GM12878 (cell line): ENCODE data around the gene BRWD1. TPM values are rescaled to one million over a fixed set of nuclear protein-coding genes. Genes with fewer than 3 reads are reported as not detected.

ENCODE experiments used
- ATAC-seq: fragments of 200-7000 bp; cut with Tn5 transposase; 3 replicates; pipeline ENCODE4 v1.9.1; 2020; ENCODE audit warnings: mild to moderate bottlenecking, moderate library complexity
- BruUV-seq: library from RNA; stranded (reverse); fragments of 400-500 nt; replicated peaks from 2 replicates; lab custom pipeline; 2021; lab: Mats Ljungman, UMichigan
- CTCF ChIA-PET: fragments of 300-600 bp; sonication (Branson Sonifier 250); formaldehyde crosslinking; extraction: SDS; loops from one replicate; lab custom pipeline; 2021; ENCODE audit warnings: inconsistent platforms; lab: Yijun Ruan, JAX
- POLR2A ChIA-PET: fragments of 350-600 bp; formaldehyde crosslinking; extraction: SDS; loops from one replicate; lab custom pipeline; 2021; ENCODE audit warnings: inconsistent platforms; lab: Charles Lee
- RAD21 ChIA-PET: fragments of 300-600 bp; sonication (Branson Sonifier 250); formaldehyde crosslinking; loops from one replicate; lab custom pipeline; 2023; ENCODE audit warnings: antibody characterized with exemption; ENCODE audit not compliant: unreplicated experiment; lab: Charles Lee
- SMC1A ChIA-PET: fragments of 300-600 bp; sonication (Branson Sonifier 250); formaldehyde crosslinking; loops from one replicate; lab custom pipeline; 2023; ENCODE audit not compliant: unreplicated experiment, uncharacterized antibody; lab: Charles Lee
- DNase-seq: peaks from one replicate; pipeline ENCODE4 v3.0.0-alpha.2; 2011; ENCODE audit warnings: low read depth, low spot score
- FAIRE-seq: peaks from 3 replicates; lab custom pipeline; 2011; peaks lifted over from hg19 to GRCh38; lab: Jason Lieb, UNC
- H2AFZ ChIP-seq: 2 replicates; pipeline ENCODE4 v1.6.0; 2011; ENCODE audit warnings: low read depth, low read length, control low read depth; ENCODE audit not compliant: control insufficient read depth
- H3K27ac ChIP-seq: 2 replicates; pipeline ENCODE4 v1.5.1; 2011; ENCODE audit warnings: control low read depth; ENCODE audit not compliant: control insufficient read depth, insufficient read depth
- H3K27me3 ChIP-seq, 2 experiments: replicated peaks in 1 of 2; 2 replicates each; pipeline versions ENCODE4 v1.6.0 to v1.6.1; 2011; ENCODE audit warnings: low read length in 1 of 2; ENCODE audit not compliant: control insufficient read depth in 2 of 2, insufficient read depth in 2 of 2
- H3K36me3 ChIP-seq, 2 experiments: 2 replicates each; pipeline ENCODE4 v1.5.1; 2011; ENCODE audit warnings: low read length in 1 of 2; ENCODE audit not compliant: control insufficient read depth in 2 of 2, insufficient read depth in 2 of 2
- H3K4me1 ChIP-seq: 2 replicates; pipeline ENCODE4 v1.6.1; 2011; ENCODE audit warnings: mild to moderate bottlenecking, low read length, moderate library complexity, mixed read lengths; ENCODE audit not compliant: control insufficient read depth, insufficient read depth
- H3K4me2 ChIP-seq: 2 replicates; pipeline ENCODE4 v1.6.0; 2011; ENCODE audit warnings: control low read depth; ENCODE audit not compliant: control insufficient read depth, insufficient read depth
- H3K4me3 ChIP-seq: fragments of 200-600 bp; sonication (generic); 2 replicates; pipeline ENCODE4 v1.5.1; 2016
- H3K79me2 ChIP-seq: 2 replicates; pipeline ENCODE4 v1.6.0; 2011; ENCODE audit warnings: low read length; ENCODE audit not compliant: control insufficient read depth, insufficient read depth
- H3K9ac ChIP-seq: 2 replicates; pipeline ENCODE4 v1.8.0; 2011; ENCODE audit warnings: low read length, control low read depth, mixed read lengths; ENCODE audit not compliant: control insufficient read depth, insufficient read depth
- H3K9me3 ChIP-seq: replicated peaks from 3 replicates; pipeline ENCODE4 v1.5.1; 2011; ENCODE audit warnings: mild to moderate bottlenecking, low read length; ENCODE audit not compliant: control insufficient read depth, insufficient read depth
- H4K20me1 ChIP-seq: 2 replicates; pipeline ENCODE4 v1.6.0; 2011; ENCODE audit not compliant: control insufficient read depth, insufficient read depth
- CBFB ChIP-seq: IDR thresholded peaks from 2 replicates; pipeline ENCODE4 v1.6.1; 2016; ENCODE audit warnings: antibody characterized with exemption, low read depth
- HCFC1 ChIP-seq: fragments of 150-350 bp; IDR thresholded peaks from 2 replicates; pipeline ENCODE4 v1.6.1; 2014; ENCODE audit warnings: low read length
- HDAC6 ChIP-seq: fragments of 200-600 bp; sonication (generic); IDR thresholded peaks from one replicate; pipeline ENCODE4 v1.8.0; 2017; ENCODE audit warnings: antibody characterized with exemption; ENCODE audit not compliant: unreplicated experiment
- IKZF2 ChIP-seq, 2 experiments: fragments of 450-650 bp; IDR thresholded peaks; 2 replicates each; pipeline ENCODE4 v1.6.1; 2017; ENCODE audit warnings: mild to moderate bottlenecking in 2 of 2, moderate library complexity in 2 of 2
- JUND ChIP-seq: IDR thresholded peaks from 2 replicates; pipeline ENCODE4 v1.6.1; 2012; ENCODE audit warnings: low read depth, mild to moderate bottlenecking, low read length, improper control_type of control experiment, moderate library complexity
- PAX5 ChIP-seq: IDR thresholded peaks from 2 replicates; pipeline ENCODE4 v1.6.1; 2011; ENCODE audit warnings: low read depth, low read length, borderline replicate concordance
- REST ChIP-seq: IDR thresholded peaks from 2 replicates; pipeline ENCODE4 v1.6.1; 2012; ENCODE audit warnings: mild to moderate bottlenecking, low read depth, low read length
- SMAD1 ChIP-seq: fragments of 450-650 bp; IDR thresholded peaks from 2 replicates; pipeline ENCODE4 v1.6.1; 2018; ENCODE audit warnings: mild to moderate bottlenecking, low read depth; ENCODE audit not compliant: partially characterized antibody
- SMARCA5 ChIP-seq: fragments of 450-650 bp; IDR thresholded peaks from 2 replicates; pipeline ENCODE4 v1.6.1; 2017; ENCODE audit warnings: mild to moderate bottlenecking
- TCF12 ChIP-seq: IDR thresholded peaks from 2 replicates; pipeline ENCODE4 v1.6.1; 2011; ENCODE audit warnings: low read depth, mild to moderate bottlenecking, low read length
- USF1 ChIP-seq: IDR thresholded peaks from 2 replicates; pipeline ENCODE4 v1.6.1; 2011; ENCODE audit warnings: borderline replicate concordance, low read depth, mild to moderate bottlenecking, moderate library complexity, mixed read lengths, low read length; ENCODE audit not compliant: insufficient read depth; ENCODE audit errors: extremely low read length
- YY1 ChIP-seq: IDR thresholded peaks from 2 replicates; pipeline ENCODE4 v1.6.1; 2011; ENCODE audit warnings: low read depth, mild to moderate bottlenecking, low read length
- ZNF274 ChIP-seq: IDR thresholded peaks from one replicate; pipeline ENCODE4 v1.8.0; 2011; ENCODE audit not compliant: insufficient read length, insufficient read depth
- WGBS: methylation state at CpG from one replicate; pipeline ENCODE4 v1.1.6; 2016; ENCODE audit warnings: low lambda C conversion rate; ENCODE audit not compliant: insufficient replicate concordance, insufficient coverage; ENCODE audit errors: missing lambda C conversion rate; 5-methylcytosine and 5-hydroxymethylcytosine counted together
- in situ Hi-C: fragments of 300-500 bp; cut with MboI; formaldehyde crosslinking; loops from 9 replicates; pipeline ENCODE4 v1.14.3; 2018; ENCODE audit warnings: mixed read lengths
- intact Hi-C: fragments of 100-400 bp; cut with micrococcal nuclease; formaldehyde crosslinking; loops from one replicate; pipeline ENCODE4 v1.14.2; 2022; ENCODE audit not compliant: unreplicated experiment
- polyA plus RNA-seq, 11 experiments: library from polyadenylated mRNA; depleted of rRNA in 4 of 11; unstranded in 6 of 11; stranded (reverse) in 5 of 11; fragments of >200 nt; fragmentation: Nextera tagmentation in 4 of 11; fragmentation: Illumina TruSeq in 1 of 11; extraction: Ambion mirVana in 4 of 11; extraction: Trizol in 1 of 11; gene quantifications; 1 replicate in 1 of 11; 2 replicates in 10 of 11; pipeline versions ENCODE4 v1.2.1 to v1.2.3, GENCODE V29; 2011 to 2016; ENCODE audit warnings: inconsistent platforms in 2 of 11, missing spikeins in 2 of 11, low read depth in 1 of 11
- total RNA-seq, 4 experiments: library from RNA; depleted of rRNA in 3 of 4; stranded (reverse); fragments of >200 nt in 3 of 4; fragmentation: Illumina TruSeq in 1 of 4; extraction: Trizol in 1 of 4; gene quantifications; 2 replicates each; pipeline versions ENCODE4 v1.2.1 to v1.2.3, GENCODE V29; 2013 to 2021
- TF ChIP-seq, protein P1 (sequence below): IDR thresholded peaks from 2 replicates; pipeline ENCODE4 v1.6.1; 2011; ENCODE audit warnings: borderline replicate concordance, low read depth, mild to moderate bottlenecking, moderate library complexity, low read length; ENCODE audit not compliant: insufficient read depth, poor library complexity, severe bottlenecking
- TF ChIP-seq, protein P2 (sequence below): fragments of 450-650 bp; IDR thresholded peaks from 2 replicates; pipeline ENCODE4 v1.6.1; 2017; ENCODE audit warnings: antibody characterized with exemption, mild to moderate bottlenecking, moderate library complexity

The BRWD1 gene
- total and polyA plus RNA-seq, 10 of the 15 experiments (the other 5 are each of a cell fraction or from before 2014, with no cell fraction given), result 3.1 to 19.0 (median 13.5) TPM

DNA sequence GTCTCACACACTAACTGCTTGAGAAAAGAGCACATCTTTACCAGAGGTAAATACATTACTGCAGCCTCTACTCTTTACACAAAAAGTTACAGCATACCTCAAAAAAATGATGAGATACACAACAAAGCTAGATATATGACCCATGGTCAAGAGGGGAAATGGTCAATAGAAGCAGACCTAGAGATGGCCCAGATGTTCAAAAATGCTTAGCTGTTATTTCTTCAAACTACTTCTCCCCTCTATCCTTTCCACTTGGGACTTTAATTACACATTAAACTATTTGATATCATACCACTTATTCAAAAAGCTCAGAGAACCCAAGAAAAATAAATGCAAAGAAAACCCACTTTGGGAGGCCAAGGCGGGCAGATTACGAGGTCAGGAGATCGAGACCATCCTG lies 12.8 kb downstream of the BRWD1 start (continued):
- TF ChIP-seq YY1, result no peak

DNA sequence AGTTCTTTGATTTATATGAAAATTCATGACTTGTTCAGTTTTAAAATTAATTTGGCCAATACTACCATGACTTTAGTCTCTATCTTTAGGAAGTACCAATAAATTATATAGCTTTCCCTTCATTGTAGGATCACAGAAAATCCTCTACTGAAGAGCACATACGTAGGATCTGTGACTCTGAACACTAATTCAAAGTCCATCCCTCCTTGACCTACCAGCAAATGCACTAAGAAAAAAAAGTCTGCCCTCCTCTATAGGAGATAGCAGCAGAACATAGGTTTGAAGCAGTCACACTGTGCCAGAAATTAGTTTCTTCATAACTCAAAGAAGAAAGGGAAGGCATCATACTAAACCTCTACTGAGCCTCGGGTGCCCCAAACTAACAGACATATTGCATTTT lies 16.5 kb downstream of the BRWD1 start:
- Histone ChIP-seq H3K27me3 (no peaks in the 10 kb centered on the region), H2AFZ (no peak overlapping the region), H4K20me1 (no peaks in the 10 kb centered on the region), H3K9me3 (peaks cover 5% of the 10 kb centered on the region; the same call in 2 of the 3 replicates), H3K4me2 (no peak overlapping the region), H3K4me3 (no peak overlapping the region), H3K4me1 (no peaks in the 10 kb centered on the region), H3K79me2 (no peaks in the 10 kb centered on the region), H3K9ac (no peak overlapping the region), H3K36me3 (peaks cover 0 to 17% of the 10 kb centered on the region in 2 experiments; a peak in 2 of 4 replicates), H3K27ac (no peak overlapping the region)
- no TSS peak for BruUV-seq
- CTCF ChIA-PET, result no interaction called here
- in situ Hi-C loops, result no loop called here
- no peak for DNase-seq
- RAD21 ChIA-PET, result no interaction called here
- ATAC-seq, result no peak
- no peak for FAIRE-seq
- SMC1A ChIA-PET, result interaction anchor here (1.2 kb wide), 1 partner anchor 9 kb away, joined by 3 read pairs; no protein-coding TSS in a partner anchor
- POLR2A ChIA-PET, result interaction anchor here (1.0 kb wide), 1 partner anchor 11 kb away, joined by 3 read pairs; no protein-coding TSS in a partner anchor
- intact Hi-C loops, result no loop called here
- WGBS, result 100% methylated on average over 2 of the region's 2 CpGs
- TF ChIP-seq SMAD1, result no peak
- TF ChIP-seq, protein P1, sequence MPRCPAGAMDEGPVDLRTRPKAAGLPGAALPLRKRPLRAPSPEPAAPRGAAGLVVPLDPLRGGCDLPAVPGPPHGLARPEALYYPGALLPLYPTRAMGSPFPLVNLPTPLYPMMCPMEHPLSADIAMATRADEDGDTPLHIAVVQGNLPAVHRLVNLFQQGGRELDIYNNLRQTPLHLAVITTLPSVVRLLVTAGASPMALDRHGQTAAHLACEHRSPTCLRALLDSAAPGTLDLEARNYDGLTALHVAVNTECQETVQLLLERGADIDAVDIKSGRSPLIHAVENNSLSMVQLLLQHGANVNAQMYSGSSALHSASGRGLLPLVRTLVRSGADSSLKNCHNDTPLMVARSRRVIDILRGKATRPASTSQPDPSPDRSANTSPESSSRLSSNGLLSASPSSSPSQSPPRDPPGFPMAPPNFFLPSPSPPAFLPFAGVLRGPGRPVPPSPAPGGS, result no peak
- no peak for TF ChIP-seq YY1
- no peak for TF ChIP-seq SMARCA5
- no peak for TF ChIP-seq JUND
- no peak for TF ChIP-seq REST
- TF ChIP-seq PAX5, result no peak
- no peak for TF ChIP-seq HCFC1
- TF ChIP-seq USF1, result no peak
- no peak for TF ChIP-seq CBFB
- no peak for TF ChIP-seq IKZF2 (IDR thresholded peaks at IDR 0.05)
- TF ChIP-seq HDAC6, result no peak
- no peak for TF ChIP-seq TCF12
- TF ChIP-seq, protein P2, sequence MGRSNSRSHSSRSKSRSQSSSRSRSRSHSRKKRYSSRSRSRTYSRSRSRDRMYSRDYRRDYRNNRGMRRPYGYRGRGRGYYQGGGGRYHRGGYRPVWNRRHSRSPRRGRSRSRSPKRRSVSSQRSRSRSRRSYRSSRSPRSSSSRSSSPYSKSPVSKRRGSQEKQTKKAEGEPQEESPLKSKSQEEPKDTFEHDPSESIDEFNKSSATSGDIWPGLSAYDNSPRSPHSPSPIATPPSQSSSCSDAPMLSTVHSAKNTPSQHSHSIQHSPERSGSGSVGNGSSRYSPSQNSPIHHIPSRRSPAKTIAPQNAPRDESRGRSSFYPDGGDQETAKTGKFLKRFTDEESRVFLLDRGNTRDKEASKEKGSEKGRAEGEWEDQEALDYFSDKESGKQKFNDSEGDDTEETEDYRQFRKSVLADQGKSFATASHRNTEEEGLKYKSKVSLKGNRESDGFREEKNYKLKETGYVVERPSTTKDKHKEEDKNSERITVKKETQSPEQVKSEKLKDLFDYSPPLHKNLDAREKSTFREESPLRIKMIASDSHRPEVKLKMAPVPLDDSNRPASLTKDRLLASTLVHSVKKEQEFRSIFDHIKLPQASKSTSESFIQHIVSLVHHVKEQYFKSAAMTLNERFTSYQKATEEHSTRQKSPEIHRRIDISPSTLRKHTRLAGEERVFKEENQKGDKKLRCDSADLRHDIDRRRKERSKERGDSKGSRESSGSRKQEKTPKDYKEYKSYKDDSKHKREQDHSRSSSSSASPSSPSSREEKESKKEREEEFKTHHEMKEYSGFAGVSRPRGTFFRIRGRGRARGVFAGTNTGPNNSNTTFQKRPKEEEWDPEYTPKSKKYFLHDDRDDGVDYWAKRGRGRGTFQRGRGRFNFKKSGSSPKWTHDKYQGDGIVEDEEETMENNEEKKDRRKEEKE, result no peak
- TF ChIP-seq ZNF274, result no peak
